Activated CD4-positive, alpha-beta memory T cell treated with anti-CD3 and anti-CD28 coated beads for 36 hours (primary cell): ENCODE measurements around the gene PTPRS. TPM values are rescaled to one million over a fixed set of nuclear protein-coding genes. Genes with fewer than 3 reads are reported as not detected.

Experiments used
- CTCF ChIA-PET: fragments of 350-600 bp; sonication (Branson Sonifier 250); formaldehyde crosslinking; loops from one replicate; lab custom pipeline; 2021; ENCODE audit warnings: antibody characterized with exemption, inconsistent platforms; lab: Charles Lee
- POLR2A ChIA-PET: fragments of 350-600 bp; sonication (Branson Sonifier 250); formaldehyde crosslinking; loops from one replicate; lab custom pipeline; 2021; ENCODE audit warnings: antibody characterized with exemption; lab: Charles Lee
- DNase-seq: peaks from one replicate; pipeline ENCODE4 v3.0.0-alpha.2; 2020
- H3K27ac Mint-ChIP-seq: one replicate; pipeline ENCODE4 v1.8.0; 2021; ENCODE audit warnings: mixed read lengths
- H3K27me3 Mint-ChIP-seq: one replicate; pipeline ENCODE4 v1.8.0; 2021; ENCODE audit warnings: mixed read lengths
- H3K36me3 Mint-ChIP-seq: one replicate; pipeline ENCODE4 v1.8.0; 2021; ENCODE audit warnings: mixed read lengths
- H3K4me1 Mint-ChIP-seq: one replicate; pipeline ENCODE4 v1.8.0; 2021; ENCODE audit warnings: low read depth, mixed read lengths
- H3K4me3 Mint-ChIP-seq: one replicate; pipeline ENCODE4 v1.8.0; 2021; ENCODE audit warnings: mild to moderate bottlenecking, mixed read lengths
- H3K9me3 Mint-ChIP-seq: one replicate; pipeline ENCODE4 v1.8.0; 2021; ENCODE audit warnings: mixed read lengths
- intact Hi-C: fragments of 100-400 bp; cut with micrococcal nuclease; formaldehyde crosslinking; loops from one replicate; pipeline ENCODE4 v1.15.1; 2023
- total RNA-seq, 2 experiments: library from RNA; stranded (reverse); gene quantifications; one replicate each; pipeline ENCODE4 v1.2.3, GENCODE V29; 2021

Gene PTPRS
- total RNA-seq, 2 experiments from 2014 or later, result 0.39 to 0.69 TPM

DNA sequence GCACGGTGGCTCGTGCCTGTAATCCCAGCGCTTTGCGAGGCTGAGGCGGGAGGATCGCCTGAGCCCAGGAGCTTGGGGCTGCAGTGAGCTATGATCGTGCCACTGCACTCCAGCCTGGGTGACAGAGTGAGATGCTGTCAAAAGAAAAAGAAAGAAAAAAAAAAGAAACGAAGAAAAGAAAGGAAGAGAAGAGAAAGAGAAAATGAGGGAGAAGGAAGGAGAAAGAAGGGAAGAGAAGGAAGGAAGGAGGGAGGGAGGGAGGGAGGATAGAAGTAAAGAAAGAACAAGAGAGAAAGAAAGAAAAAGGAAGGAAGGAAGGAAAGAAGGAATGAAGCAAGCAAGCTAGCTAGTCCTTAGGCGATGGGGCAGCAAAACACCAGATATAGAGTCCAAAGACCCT lies 14.1 kb downstream of the PTPRS start:
- intact Hi-C loops, result no loop called here
- no peaks in the 10 kb centered on the region for H3K4me1 Mint-ChIP-seq
- H3K27ac Mint-ChIP-seq, result no peak overlapping the region
- ChIA-PET CTCF (interaction anchor here (0.6 to 0.8 kb wide), 3 partner anchors 9 to 445 kb away, joined by 3 to 4 read pairs (median 3); no protein-coding TSS in a partner anchor), POLR2A (no interaction called here)
- H3K9me3 Mint-ChIP-seq, result peaks cover 7% of the 10 kb centered on the region
- H3K4me3 Mint-ChIP-seq, result no peak overlapping the region
- peaks cover 25% of the 10 kb centered on the region for H3K27me3 Mint-ChIP-seq
- DNase-seq, result no peak
- H3K36me3 Mint-ChIP-seq, result no peaks in the 10 kb centered on the region

DNA sequence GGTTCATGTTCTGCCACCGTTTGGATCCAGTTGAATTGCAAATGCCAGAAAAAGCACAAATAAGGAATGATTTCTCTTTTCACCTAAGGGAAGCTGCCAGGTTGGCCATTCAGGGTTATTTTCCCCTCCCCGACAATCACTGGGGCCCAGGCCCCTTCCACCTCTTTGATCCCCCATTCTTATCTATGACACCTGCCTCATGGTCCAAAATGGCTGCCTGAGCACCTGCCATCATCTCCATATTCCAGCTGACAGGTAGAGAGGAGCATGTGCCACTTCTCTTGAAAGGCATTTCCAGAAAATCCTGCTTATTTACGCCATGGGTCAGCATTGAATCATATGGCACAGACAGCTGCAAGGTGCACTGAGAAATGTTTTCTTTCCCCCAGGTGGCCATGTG lies 15.7 kb downstream of the PTPRS start:
- H3K4me3 Mint-ChIP-seq, result no peak overlapping the region
- no peaks in the 10 kb centered on the region for H3K36me3 Mint-ChIP-seq
- peaks cover 7% of the 10 kb centered on the region for H3K9me3 Mint-ChIP-seq
- DNase-seq, result no peak
- H3K27me3 Mint-ChIP-seq, result peaks cover 32% of the 10 kb centered on the region
- intact Hi-C loops, result no loop called here
- CTCF ChIA-PET, result no interaction called here
- no peak overlapping the region for H3K27ac Mint-ChIP-seq
- H3K4me1 Mint-ChIP-seq, result no peaks in the 10 kb centered on the region
- POLR2A ChIA-PET, result no interaction called here

DNA sequence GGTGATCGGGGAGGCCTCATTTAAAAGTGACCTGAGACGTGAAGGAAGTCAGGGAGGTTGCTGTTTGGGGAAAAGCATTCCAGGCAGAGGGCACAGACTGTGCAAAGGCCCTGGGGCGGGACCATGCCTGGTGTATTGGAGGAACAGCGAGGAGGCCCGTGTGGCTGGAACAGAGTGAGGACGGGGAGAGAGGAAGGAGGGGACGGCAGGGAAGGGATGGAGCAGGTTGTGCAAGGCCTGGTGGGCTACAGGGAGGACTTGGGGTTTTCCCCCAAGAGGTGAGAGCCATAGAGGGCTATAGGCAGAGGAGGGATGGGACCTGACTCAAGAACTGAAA lies 17.2 kb downstream of the PTPRS start:
- Mint-ChIP-seq H3K36me3 (no peaks in the 10 kb centered on the region), H3K4me1 (no peaks in the 10 kb centered on the region), H3K4me3 (no peak overlapping the region), H3K27ac (no peak overlapping the region), H3K27me3 (peaks cover 36% of the 10 kb centered on the region), H3K9me3 (peaks cover 7% of the 10 kb centered on the region)
- CTCF ChIA-PET, result no interaction called here
- POLR2A ChIA-PET, result no interaction called here
- intact Hi-C loops, result no loop called here
- no peak for DNase-seq

DNA sequence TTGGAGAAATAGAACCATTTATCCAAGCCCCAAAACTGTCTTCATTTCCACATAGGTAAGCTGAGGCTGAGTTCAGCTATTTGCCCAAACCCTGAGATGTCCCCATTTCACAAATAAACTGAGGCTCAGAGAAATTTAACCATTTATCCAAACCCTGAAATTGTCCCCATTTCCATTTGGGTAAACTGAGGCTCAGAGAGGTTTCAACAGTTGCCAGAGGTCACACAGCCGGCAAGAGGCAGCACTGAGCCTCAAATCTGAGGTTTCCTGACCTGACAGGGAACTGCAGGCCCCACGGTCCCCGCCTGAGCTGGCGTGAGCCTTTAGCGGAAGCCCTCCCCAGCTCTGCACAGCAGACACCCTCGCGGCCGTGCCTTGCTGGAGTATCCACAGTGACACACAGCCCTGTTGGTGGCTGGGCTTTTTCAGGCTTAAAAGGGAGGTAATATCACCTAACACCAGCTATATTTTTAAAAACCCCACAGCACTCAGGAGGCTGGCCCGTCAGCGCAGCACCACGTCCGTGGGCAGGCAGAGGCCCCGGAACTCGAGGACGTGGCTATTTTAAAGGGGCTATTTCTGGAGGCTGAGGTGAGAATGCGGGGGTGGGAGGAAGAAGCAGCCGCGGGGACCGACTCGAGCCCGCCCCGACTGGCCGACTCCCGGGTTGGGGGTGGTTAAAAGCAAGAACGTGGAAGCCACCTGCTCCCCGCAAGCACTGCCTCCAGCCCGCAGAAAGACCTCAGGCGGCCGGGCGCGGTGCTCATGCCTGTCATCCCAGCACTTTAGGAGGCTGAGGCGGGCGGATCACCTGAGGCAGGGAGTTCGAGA lies 18.5 kb downstream of the PTPRS start:
- POLR2A ChIA-PET, result no interaction called here
- no peak overlapping the region for H3K4me3 Mint-ChIP-seq
- H3K4me1 Mint-ChIP-seq, result no peaks in the 10 kb centered on the region
- no peaks in the 10 kb centered on the region for H3K36me3 Mint-ChIP-seq
- H3K27me3 Mint-ChIP-seq, result peaks cover 32% of the 10 kb centered on the region
- peak; percentile 23 for DNase-seq
- peaks cover 7% of the 10 kb centered on the region for H3K9me3 Mint-ChIP-seq
- intact Hi-C loops, result no loop called here
- CTCF ChIA-PET, result no interaction called here
- no peak overlapping the region for H3K27ac Mint-ChIP-seq

DNA sequence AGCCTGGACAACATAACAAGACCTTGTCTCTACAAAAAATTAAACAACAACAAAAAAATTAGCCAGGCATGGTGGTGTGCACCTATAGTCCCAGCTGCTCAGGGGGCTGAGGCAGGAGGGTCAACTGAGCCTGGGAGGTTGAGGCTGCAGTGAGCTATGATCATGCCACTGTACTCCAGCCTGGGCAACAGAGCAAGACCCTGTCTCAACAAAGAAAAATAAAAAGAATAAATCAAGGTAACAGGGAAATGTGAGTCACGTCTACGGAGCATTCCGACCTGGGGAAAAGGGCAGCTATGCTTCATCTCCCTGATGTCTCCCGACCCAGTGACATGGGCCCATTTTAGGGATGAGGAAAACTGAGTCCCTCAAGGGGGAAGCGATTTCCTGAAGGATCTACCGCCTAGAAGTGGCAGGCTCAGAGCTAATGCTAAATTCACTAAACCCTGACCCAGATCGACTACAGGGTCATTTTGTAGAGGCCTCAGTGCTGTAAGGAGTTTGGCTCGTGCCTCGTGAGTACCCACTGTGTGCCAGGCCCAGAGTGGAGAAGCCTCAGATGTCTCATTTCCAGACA lies 19.5 kb downstream of the PTPRS start:
- intact Hi-C loops, result no loop called here
- Mint-ChIP-seq H3K9me3 (peaks cover 7% of the 10 kb centered on the region), H3K4me3 (no peak overlapping the region), H3K27me3 (peaks cover 32% of the 10 kb centered on the region), H3K27ac (no peak overlapping the region), H3K36me3 (no peaks in the 10 kb centered on the region), H3K4me1 (no peaks in the 10 kb centered on the region)
- CTCF ChIA-PET, result no interaction called here
- POLR2A ChIA-PET, result no interaction called here
- no peak for DNase-seq

DNA sequence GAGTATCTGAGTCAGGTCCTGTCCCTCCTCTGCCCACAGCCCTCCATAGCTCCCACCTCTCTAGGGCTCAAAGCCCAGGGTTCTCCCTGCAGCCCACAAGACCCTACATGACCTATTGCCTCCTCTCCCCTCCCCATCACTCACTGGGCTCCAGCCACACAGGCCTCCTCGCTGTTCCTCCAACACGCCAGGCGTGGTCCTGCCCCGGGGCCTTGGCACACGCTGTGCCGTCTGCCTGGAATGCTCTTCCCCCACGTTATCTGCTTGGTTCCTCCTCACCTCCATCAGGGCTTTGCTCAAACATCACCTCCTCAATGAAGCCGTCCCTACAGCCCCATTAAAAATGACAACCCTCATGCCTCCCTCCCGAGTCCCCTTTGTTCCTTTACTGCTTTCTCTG lies 21.1 kb downstream of the PTPRS start:
- Mint-ChIP-seq H3K9me3 (peaks cover 2% of the 10 kb centered on the region), H3K36me3 (no peaks in the 10 kb centered on the region), H3K4me3 (no peak overlapping the region), H3K27ac (no peak overlapping the region), H3K4me1 (no peaks in the 10 kb centered on the region), H3K27me3 (peaks cover 31% of the 10 kb centered on the region)
- intact Hi-C loops, result no loop called here
- no peak for DNase-seq
- CTCF ChIA-PET, result interaction anchor here (0.6 kb wide), 1 partner anchor 9 kb away, joined by 3 read pairs; no protein-coding TSS in a partner anchor
- POLR2A ChIA-PET, result no interaction called here

DNA sequence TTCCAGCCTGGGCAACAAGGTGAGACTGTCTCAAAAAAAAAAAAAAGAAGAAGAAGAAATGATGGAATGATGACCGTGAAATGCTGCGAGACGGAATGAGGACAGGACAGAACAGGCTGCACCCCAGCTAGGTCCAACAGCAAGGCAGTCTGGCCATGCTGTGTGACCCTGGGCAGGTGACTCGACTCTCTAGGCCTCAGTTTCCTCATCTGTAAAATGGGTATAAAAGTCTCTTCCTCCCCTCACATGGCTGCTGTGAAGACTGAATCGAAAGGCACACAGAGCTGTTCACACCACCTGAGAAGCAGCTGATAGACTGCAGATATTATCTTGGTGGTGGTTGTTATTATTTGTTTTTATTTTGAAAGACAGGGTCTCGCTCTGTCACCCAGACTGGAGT lies 22.3 kb downstream of the PTPRS start:
- intact Hi-C loops, result no loop called here
- no peak overlapping the region for H3K4me3 Mint-ChIP-seq
- no peak overlapping the region for H3K27ac Mint-ChIP-seq
- peaks cover 26% of the 10 kb centered on the region for H3K27me3 Mint-ChIP-seq
- DNase-seq, result no peak
- ChIA-PET CTCF (interaction anchor here (0.9 kb wide), 1 partner anchor 8 kb away, joined by 4 read pairs; no protein-coding TSS in a partner anchor), POLR2A (no interaction called here)
- H3K9me3 Mint-ChIP-seq, result peaks cover 2% of the 10 kb centered on the region
- no peaks in the 10 kb centered on the region for H3K36me3 Mint-ChIP-seq
- H3K4me1 Mint-ChIP-seq, result no peaks in the 10 kb centered on the region

DNA sequence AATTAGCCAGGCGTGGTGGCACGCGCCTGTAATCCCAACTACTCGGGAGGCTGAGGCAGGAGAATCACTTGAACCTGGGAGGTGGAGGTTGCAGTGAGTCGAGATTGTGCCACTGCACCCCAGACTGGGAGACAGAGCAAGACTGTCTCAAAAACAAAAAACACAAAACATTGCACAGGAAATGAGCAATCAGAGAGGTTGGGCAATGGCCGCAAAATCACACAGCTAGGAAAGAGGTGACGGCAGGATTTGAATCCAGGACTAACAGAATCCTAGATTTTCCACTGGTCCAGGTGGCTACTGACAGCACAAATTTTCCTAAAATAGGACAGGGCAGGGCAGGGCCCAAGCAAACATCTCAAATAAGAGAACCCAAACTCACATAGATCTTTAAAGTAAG lies 23.3 kb downstream of the PTPRS start:
- no peaks in the 10 kb centered on the region for H3K4me1 Mint-ChIP-seq
- no peaks in the 10 kb centered on the region for H3K36me3 Mint-ChIP-seq
- no peak for DNase-seq
- ChIA-PET CTCF (interaction anchor here (0.9 kb wide), 1 partner anchor 9 kb away, joined by 4 read pairs; no protein-coding TSS in a partner anchor), POLR2A (no interaction called here)
- no peak overlapping the region for H3K4me3 Mint-ChIP-seq
- peaks cover 2% of the 10 kb centered on the region for H3K9me3 Mint-ChIP-seq
- intact Hi-C loops, result no loop called here
- peaks cover 25% of the 10 kb centered on the region for H3K27me3 Mint-ChIP-seq
- no peak overlapping the region for H3K27ac Mint-ChIP-seq

DNA sequence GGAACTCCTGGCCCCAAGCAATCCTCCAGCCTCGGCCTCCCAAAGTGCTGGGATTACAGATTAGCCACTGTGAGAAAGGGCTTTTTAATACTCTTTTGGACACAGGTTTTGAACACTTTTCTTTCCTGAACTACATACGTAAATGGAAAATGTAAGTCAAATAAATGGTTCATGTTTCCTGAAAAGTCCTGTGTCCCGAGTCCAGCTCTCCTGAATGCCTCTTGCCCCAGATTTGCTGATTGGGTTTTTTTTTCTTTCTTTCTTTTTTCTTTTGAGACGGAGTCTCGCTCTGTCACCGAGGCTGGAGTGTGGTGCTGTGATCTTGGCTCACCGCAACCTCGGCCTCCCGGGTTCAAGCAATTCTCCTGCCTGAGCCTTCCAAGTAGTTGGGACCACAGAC lies 24.5 kb downstream of the PTPRS start:
- intact Hi-C loops, result no loop called here
- CTCF ChIA-PET, result no interaction called here
- no peaks in the 10 kb centered on the region for H3K36me3 Mint-ChIP-seq
- H3K4me1 Mint-ChIP-seq, result no peaks in the 10 kb centered on the region
- POLR2A ChIA-PET, result no interaction called here
- H3K27ac Mint-ChIP-seq, result no peak overlapping the region
- no peak overlapping the region for H3K4me3 Mint-ChIP-seq
- H3K27me3 Mint-ChIP-seq, result peaks cover 18% of the 10 kb centered on the region
- DNase-seq, result no peak
- peaks cover 2% of the 10 kb centered on the region for H3K9me3 Mint-ChIP-seq

DNA sequence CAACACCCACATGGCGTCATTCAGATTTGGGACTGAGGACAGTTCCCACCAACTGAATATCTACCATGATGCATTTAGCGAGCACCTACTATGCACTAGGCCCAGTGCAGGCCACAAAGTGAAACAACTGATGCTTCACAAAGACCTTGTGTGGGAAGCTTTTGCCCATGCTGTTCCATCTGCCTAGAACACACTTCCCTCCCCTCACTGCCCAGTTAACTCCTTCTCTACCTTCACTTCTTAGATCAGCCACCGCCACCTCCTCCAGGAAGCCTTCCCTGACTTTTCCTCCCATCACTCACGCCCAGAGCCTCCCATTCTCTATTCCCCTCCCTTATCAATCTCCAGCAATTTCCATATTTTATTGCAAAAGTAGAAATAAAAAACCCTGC lies 25.7 kb downstream of the PTPRS start:
- ChIA-PET CTCF (no interaction called here), POLR2A (no interaction called here)
- Mint-ChIP-seq H3K9me3 (peaks cover 2% of the 10 kb centered on the region), H3K4me3 (no peak overlapping the region), H3K27me3 (peaks cover 16% of the 10 kb centered on the region), H3K4me1 (no peaks in the 10 kb centered on the region), H3K27ac (no peak overlapping the region), H3K36me3 (no peaks in the 10 kb centered on the region)
- intact Hi-C loops, result no loop called here
- no peak for DNase-seq

DNA sequence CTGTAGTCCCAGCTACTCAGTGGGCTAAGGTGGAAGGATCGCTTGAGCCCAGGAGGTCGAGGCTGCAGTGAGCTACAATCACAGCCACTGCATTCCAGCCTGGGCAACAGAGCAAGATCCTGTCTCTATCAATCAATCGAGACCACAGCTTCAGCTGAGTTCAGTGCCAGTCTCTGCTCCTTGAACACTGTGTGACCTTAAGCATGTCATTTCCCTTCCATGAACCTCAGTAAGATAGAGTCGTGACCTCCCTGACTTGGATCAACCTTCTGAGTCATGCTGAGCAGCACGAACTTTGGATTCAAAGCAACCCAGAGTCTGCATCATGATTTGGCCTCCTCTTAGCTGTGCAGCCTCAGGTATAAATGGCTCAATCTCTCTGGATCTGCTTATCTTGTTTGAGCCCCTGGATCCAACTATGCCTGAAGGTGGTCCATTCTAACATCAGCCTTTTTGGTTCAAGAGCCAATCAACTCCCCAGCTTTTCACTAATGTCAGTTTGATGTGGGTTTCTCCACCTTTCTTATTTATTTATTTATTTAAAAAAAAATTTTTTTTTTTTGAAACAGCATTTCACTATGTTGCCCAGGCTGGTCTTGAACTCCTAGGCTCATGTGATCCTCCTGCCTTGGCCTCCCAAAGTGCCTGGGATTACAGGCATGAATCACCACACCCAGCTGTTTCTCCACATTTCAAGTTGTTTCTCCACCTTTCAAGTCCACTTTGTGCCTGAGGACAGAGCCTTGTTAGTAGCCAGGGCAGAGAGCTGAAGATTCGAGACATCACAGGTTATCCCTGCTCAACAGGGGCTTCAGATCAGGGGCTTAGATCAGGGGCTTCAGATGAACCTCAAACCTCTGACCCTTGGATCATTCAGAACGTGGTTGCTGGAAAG lies 26.4 kb downstream of the PTPRS start:
- intact Hi-C loops, result no loop called here
- no peak for DNase-seq
- Mint-ChIP-seq H3K27me3 (peaks cover 10% of the 10 kb centered on the region), H3K4me1 (no peaks in the 10 kb centered on the region), H3K9me3 (peaks cover 2% of the 10 kb centered on the region), H3K4me3 (no peak overlapping the region), H3K36me3 (no peaks in the 10 kb centered on the region), H3K27ac (no peak overlapping the region)
- ChIA-PET CTCF (no interaction called here), POLR2A (no interaction called here)

DNA sequence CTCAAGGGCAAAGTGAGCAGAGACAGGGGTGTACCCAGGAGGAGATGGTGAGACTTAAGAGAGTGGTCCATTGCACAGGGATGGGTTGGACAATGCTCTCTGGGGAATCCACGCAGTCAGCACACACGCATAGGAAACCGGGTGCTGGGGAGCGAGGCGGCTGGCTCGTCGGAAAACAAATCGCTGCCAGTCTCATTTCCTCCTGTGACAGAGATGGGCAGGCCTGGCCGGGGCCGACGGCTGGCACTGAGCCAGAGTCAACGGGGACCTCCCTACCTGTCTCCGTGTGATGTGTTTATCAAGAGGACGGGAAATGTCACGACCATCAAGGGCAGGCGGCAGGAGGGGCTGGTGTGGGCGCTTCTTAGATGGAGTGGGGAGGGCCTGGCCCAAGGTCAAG lies 27.3 kb downstream of the PTPRS start:
- Mint-ChIP-seq H3K9me3 (peaks cover 2% of the 10 kb centered on the region), H3K27ac (no peak overlapping the region), H3K27me3 (peaks cover 9% of the 10 kb centered on the region), H3K4me1 (no peaks in the 10 kb centered on the region), H3K36me3 (no peaks in the 10 kb centered on the region), H3K4me3 (no peak overlapping the region)
- DNase-seq, result peak; percentile 10
- ChIA-PET CTCF (no interaction called here), POLR2A (no interaction called here)
- intact Hi-C loops, result no loop called here
